SK-N-SH treated with all-trans-retinoic acid at 6 μM for 48 hours (cell line): ENCODE data around the gene TMEM209.
A peak's percentile ranks its signal among the peaks of the same experiment; 100 is the strongest.
"Not testable (repeated sequence)": the region's sequence is repeated elsewhere in the genome, so short reads cannot be mapped to it uniquely, and the experiment has no call there.

Source experiments
- ATAC-seq: fragments of 200-7000 bp; cut with Tn5 transposase; 3 replicates; pipeline ENCODE4 v1.9.1; 2020; ENCODE audit warnings: mild to moderate bottlenecking, moderate library complexity
- ARNTL ChIP-seq: fragments of 450-650 bp; formaldehyde crosslinking; IDR thresholded peaks from 2 replicates; pipeline ENCODE4 v1.5.0; 2020; ENCODE audit warnings: low read depth, mild to moderate bottlenecking, moderate library complexity, borderline replicate concordance
- CREB5 ChIP-seq: fragments of 250-450 bp; sonication (Bioruptor Pico); IDR thresholded peaks from 2 replicates; pipeline ENCODE4 v1.5.1; 2020; ENCODE audit warnings: low read depth, mild to moderate bottlenecking, moderate library complexity
- CSDC2 ChIP-seq: fragments of 250-450 bp; sonication (Bioruptor Pico); IDR thresholded peaks from 2 replicates; pipeline ENCODE4 v1.5.0; 2020; ENCODE audit warnings: mild to moderate bottlenecking, moderate library complexity
- CSRNP3 ChIP-seq: fragments of 250-450 bp; sonication (Bioruptor Pico); IDR thresholded peaks from 2 replicates; pipeline ENCODE4 v1.5.1; 2021; ENCODE audit warnings: mild to moderate bottlenecking, moderate library complexity
- GLIS3 ChIP-seq: fragments of 250-450 bp; sonication (Bioruptor Pico); IDR thresholded peaks from 2 replicates; pipeline ENCODE4 v1.5.0; 2020; ENCODE audit warnings: mild to moderate bottlenecking, moderate library complexity
- ISL1 ChIP-seq: fragments of 250-450 bp; sonication (Bioruptor Pico); IDR thresholded peaks from 2 replicates; pipeline ENCODE4 v2.1.2; 2022; ENCODE audit warnings: mild to moderate bottlenecking, moderate library complexity
- OSR1 ChIP-seq: fragments of 250-450 bp; sonication (Bioruptor Pico); IDR thresholded peaks from 2 replicates; pipeline ENCODE4 v1.8.0; 2022; ENCODE audit warnings: moderate library complexity, mild to moderate bottlenecking, inconsistent platforms
- PATZ1 ChIP-seq: fragments of 250-450 bp; sonication (Bioruptor Pico); IDR thresholded peaks from 2 replicates; pipeline ENCODE4 v1.8.0; 2020; ENCODE audit warnings: mild to moderate bottlenecking, moderate library complexity, borderline replicate concordance
- POU6F1 ChIP-seq: fragments of 250-450 bp; sonication (Bioruptor Pico); IDR thresholded peaks from 2 replicates; pipeline ENCODE4 v1.8.0; 2021; ENCODE audit warnings: low read depth, mild to moderate bottlenecking, moderate library complexity, borderline replicate concordance
- RARB ChIP-seq: fragments of 250-450 bp; sonication (Bioruptor Pico); IDR thresholded peaks from 2 replicates; pipeline ENCODE4 v1.8.0; 2021; ENCODE audit warnings: mild to moderate bottlenecking, moderate library complexity
- SNAI2 ChIP-seq: fragments of 250-450 bp; sonication (Bioruptor Pico); IDR thresholded peaks from 2 replicates; pipeline ENCODE4 v1.5.0; 2020; ENCODE audit warnings: mild to moderate bottlenecking, moderate library complexity
- TOX ChIP-seq: fragments of 250-450 bp; sonication (Bioruptor Pico); IDR thresholded peaks from 2 replicates; pipeline ENCODE4 v1.8.0; 2021; ENCODE audit warnings: mild to moderate bottlenecking, moderate library complexity, borderline replicate concordance
- TSHZ2 ChIP-seq: fragments of 250-450 bp; sonication (Bioruptor Pico); IDR thresholded peaks from 2 replicates; pipeline ENCODE4 v1.5.0; 2020; ENCODE audit warnings: mild to moderate bottlenecking, moderate library complexity
- ZC3H10 ChIP-seq: fragments of 250-450 bp; sonication (Bioruptor Pico); IDR thresholded peaks from 2 replicates; pipeline ENCODE4 v1.5.1; 2021; ENCODE audit warnings: mild to moderate bottlenecking, moderate library complexity
- ZFP3 ChIP-seq: fragments of 250-450 bp; sonication (Bioruptor Pico); IDR thresholded peaks from 2 replicates; pipeline ENCODE4 v1.5.0; 2020; ENCODE audit warnings: mild to moderate bottlenecking, moderate library complexity
- ZNF565 ChIP-seq: fragments of 450-650 bp; formaldehyde crosslinking; conservative IDR thresholded peaks from 2 replicates; pipeline ENCODE4 v1.5.0; 2020; ENCODE audit warnings: low read depth, mild to moderate bottlenecking, moderate library complexity
- ZNF70 ChIP-seq: fragments of 450-650 bp; formaldehyde crosslinking; IDR thresholded peaks from 2 replicates; pipeline ENCODE4 v1.5.0; 2020; ENCODE audit warnings: mild to moderate bottlenecking, moderate library complexity
- ZNF8 ChIP-seq: fragments of 450-650 bp; formaldehyde crosslinking; IDR thresholded peaks from 2 replicates; pipeline ENCODE4 v1.5.0; 2020; ENCODE audit warnings: mild to moderate bottlenecking, moderate library complexity

The TMEM209 gene

GRCh38 chr7:130242198-130243014, 37.2 kb upstream of the TMEM209 start:
- ATAC-seq: peak; percentile 98
- TF ChIP-seq ARNTL (CRISPR knock-in tag): no peak
- no peak for TF ChIP-seq CREB5 (CRISPR knock-in tag)
- TF ChIP-seq OSR1: no peak
- no peak for TF ChIP-seq ZC3H10 (CRISPR knock-in tag)
- TF ChIP-seq POU6F1 (CRISPR knock-in tag): no peak
- no peak for TF ChIP-seq ZNF565 (CRISPR knock-in tag)
- no peak for TF ChIP-seq ZFP3 (CRISPR knock-in tag)
- no peak for TF ChIP-seq GLIS3

- TF ChIP-seq ZNF70: no peak
- no peak for TF ChIP-seq ARNTL (CRISPR knock-in tag)
- no peak for TF ChIP-seq ZNF565 (CRISPR knock-in tag)
- ATAC-seq: no peak
Observed at GRCh38 chr7:130240240-130240639, 35.0 kb upstream of the TMEM209 start.

GRCh38 chr7:130236361-130236760, 31.2 kb upstream of the TMEM209 start:
- ATAC-seq: not testable (repeated sequence)

GRCh38 chr7:130234078-130234477, 28.9 kb upstream of the TMEM209 start:
- TF ChIP-seq ZNF70: no peak
- ATAC-seq: no peak

GRCh38 chr7:130232209-130232608, 27.0 kb upstream of the TMEM209 start:
- no peak for ATAC-seq
- TF ChIP-seq CSRNP3 (CRISPR knock-in tag): no peak
- no peak for TF ChIP-seq ISL1 (CRISPR knock-in tag)
- no peak for TF ChIP-seq PATZ1 (CRISPR knock-in tag)
- TF ChIP-seq RARB: no peak
- TF ChIP-seq OSR1: no peak
- no peak for TF ChIP-seq ARNTL (CRISPR knock-in tag)
- no peak for TF ChIP-seq CREB5 (CRISPR knock-in tag)
- no peak for TF ChIP-seq ZC3H10 (CRISPR knock-in tag)
- TF ChIP-seq CSDC2 (CRISPR knock-in tag): no peak
- no peak for TF ChIP-seq ZNF8 (CRISPR knock-in tag)
- TF ChIP-seq ZFP3 (CRISPR knock-in tag): no peak
- no peak for TF ChIP-seq ZNF70
- no peak for TF ChIP-seq SNAI2 (CRISPR knock-in tag)
- no peak for TF ChIP-seq TSHZ2 (CRISPR knock-in tag)
- no peak for TF ChIP-seq POU6F1 (CRISPR knock-in tag)
- TF ChIP-seq TOX: no peak
